A673 (cell line): ENCODE results near the gene MYH16.

Experiments used
- EZH2 ChIP-seq: fragments of 200-600 bp; sonication (generic); IDR thresholded peaks from 2 replicates; pipeline ENCODE4 v1.6.1; 2017; ENCODE audit warnings: borderline replicate concordance, low read depth, mild to moderate bottlenecking, mixed read lengths, antibody characterized with exemption, low read length; ENCODE audit not compliant: poor library complexity, severe bottlenecking
- TF ChIP-seq, protein P1 (sequence below): fragments of 300-800, 200-600 bp; sonication (generic); conservative IDR thresholded peaks from 2 replicates; pipeline ENCODE4 v1.5.1; 2017; ENCODE audit warnings: low read depth, mild to moderate bottlenecking, antibody characterized with exemption, low read length, moderate library complexity, mixed read lengths

- TF ChIP-seq, protein P1, sequence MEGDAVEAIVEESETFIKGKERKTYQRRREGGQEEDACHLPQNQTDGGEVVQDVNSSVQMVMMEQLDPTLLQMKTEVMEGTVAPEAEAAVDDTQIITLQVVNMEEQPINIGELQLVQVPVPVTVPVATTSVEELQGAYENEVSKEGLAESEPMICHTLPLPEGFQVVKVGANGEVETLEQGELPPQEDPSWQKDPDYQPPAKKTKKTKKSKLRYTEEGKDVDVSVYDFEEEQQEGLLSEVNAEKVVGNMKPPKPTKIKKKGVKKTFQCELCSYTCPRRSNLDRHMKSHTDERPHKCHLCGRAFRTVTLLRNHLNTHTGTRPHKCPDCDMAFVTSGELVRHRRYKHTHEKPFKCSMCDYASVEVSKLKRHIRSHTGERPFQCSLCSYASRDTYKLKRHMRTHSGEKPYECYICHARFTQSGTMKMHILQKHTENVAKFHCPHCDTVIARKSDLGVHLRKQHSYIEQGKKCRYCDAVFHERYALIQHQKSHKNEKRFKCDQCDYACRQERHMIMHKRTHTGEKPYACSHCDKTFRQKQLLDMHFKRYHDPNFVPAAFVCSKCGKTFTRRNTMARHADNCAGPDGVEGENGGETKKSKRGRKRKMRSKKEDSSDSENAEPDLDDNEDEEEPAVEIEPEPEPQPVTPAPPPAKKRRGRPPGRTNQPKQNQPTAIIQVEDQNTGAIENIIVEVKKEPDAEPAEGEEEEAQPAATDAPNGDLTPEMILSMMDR = no peak
- no peak for TF ChIP-seq EZH2
Measured at GRCh38 chr7:99224899-99225265, 47.8 kb upstream of the MYH16 start.
